GM18519 (cell line): ENCODE data around the gene GPC5.
"Not testable (repeated sequence)": the region's sequence is repeated elsewhere in the genome, so short reads cannot be mapped to it uniquely, and the experiment has no call there.

ENCODE experiments used
- ATAC-seq: cut with Tn5 transposase; IDR thresholded peaks from one replicate; pipeline ENCODE4 v1.9.1; 2021; ENCODE audit warnings: mild to moderate bottlenecking, moderate library complexity; ENCODE audit not compliant: unreplicated experiment, low FRiP score

Gene GPC5

DNA sequence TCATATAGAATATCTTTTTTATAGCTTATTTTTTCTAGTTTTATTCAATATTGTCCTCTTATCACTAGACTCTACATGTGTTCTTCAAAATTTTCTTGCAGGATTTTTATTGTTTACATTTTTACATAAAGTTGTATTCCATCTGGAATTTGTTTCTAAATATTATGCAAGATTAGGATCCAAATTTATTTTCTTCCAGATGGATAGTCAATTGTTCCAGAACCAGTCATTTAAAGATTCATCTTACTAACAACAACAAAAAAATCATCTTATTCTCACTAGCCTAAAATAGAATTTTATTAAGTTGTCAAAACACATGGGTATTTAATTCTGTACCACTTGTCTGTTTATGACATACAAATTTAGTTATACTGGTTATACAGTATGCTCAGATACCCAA is 1437.8 kb downstream of the GPC5 start:
- no peak for ATAC-seq

DNA sequence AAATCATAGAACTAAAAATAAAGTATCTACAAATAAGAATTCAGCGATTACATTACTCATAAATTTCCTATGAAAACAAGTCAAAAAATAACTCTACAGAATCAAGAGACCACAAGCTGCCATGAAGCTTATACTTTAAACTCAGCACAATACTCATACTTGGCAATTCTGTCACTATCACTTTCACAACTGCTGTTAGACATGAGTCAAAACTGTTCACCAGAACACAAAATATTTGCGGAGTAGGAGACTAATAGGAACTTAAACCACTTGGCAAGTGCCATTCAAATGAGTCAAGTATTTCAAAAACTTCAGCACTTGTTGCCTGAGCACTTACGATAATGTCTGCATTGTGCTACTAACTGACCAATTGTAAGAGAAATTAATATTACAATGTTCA is 1440.4 kb downstream of the GPC5 start:
- ATAC-seq = peak; percentile 40

DNA sequence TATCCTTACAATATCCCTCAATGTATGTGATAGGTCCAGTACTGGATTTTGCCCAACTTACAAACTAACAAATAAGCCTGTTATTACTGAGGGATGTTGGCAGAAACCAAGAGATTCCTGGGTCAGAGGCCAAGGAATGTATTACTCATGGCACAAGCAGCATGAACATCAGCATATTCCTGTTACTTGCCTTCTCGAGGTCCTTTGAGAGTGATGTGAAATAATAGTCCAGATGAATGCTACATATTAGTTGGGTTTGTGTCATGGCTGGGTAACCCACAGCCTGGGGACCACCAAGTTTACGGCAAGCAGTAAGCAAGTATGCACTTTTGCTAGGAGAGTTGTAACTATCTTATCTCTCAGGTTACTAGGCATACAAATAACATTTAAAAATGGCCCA is 1443.7 kb downstream of the GPC5 start:
- ATAC-seq = no peak

DNA sequence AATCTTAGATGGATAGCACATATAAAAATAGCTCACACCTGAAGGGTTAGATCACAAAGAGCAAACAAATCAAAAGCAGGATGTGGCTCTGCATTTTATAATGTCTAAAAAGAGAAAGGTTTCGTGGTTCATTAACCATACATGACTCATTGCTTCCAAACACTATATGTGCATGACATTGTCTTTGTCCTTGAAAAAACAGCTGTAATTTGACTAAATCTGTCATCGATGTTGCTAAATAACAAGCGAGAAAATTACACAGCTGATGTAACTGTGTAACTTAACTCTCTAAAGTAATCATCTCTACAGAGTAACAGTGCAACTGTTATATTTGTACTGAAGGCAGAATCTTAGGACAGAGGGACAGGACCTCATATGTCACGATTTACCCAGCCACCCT is 1445.1 kb downstream of the GPC5 start:
- no peak for ATAC-seq

DNA sequence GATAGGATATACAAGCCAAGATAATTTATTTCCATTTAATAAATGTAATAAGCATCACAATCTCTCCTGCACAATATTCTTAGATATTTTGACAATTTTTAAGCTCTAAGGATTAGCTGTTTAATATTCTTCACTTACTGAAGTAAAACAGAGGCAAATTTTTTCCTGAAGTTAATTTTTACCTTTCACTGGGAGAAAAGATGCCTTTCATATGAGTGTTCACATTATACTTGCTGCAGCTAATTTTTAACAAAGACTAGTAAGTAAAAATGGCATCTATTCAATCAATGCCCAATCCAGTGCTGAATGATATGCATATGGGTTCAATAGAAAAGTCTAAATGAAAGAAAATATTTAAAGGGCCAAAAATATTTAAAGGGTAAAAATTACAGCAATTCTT is 1451.0 kb downstream of the GPC5 start:
- no peak for ATAC-seq

DNA sequence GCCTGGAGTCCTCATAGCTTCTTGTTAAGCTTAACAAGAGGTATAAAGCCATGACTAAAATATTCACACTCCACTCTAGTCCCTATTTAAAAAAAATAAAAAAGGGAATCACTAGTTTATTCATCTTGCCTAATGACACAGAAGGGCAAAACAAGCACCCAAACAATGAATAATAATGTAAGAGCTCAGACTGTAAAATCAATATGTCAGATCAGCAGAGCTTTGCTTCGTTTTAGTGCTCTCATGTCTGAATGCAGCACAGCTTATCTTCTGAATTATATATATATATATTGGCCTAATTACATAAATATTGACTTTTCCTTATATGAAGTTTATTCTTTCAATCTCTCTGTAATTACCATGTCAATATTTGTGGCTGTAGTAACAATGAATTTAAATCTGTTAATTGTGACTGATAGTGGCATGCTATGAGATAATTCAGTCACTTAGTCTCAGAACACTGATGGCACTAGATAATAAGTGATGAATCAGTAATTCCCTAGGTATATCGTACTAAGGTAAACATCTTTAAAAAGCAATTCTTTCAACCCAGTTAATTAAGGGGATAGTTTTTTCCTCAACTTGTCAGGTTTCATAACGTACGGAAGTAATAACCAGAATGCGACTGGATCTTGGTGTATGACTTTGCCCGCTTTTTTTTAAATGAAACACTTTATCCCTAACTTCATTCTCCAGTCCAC is 1466.3 kb downstream of the GPC5 start:
- ATAC-seq = no peak

DNA sequence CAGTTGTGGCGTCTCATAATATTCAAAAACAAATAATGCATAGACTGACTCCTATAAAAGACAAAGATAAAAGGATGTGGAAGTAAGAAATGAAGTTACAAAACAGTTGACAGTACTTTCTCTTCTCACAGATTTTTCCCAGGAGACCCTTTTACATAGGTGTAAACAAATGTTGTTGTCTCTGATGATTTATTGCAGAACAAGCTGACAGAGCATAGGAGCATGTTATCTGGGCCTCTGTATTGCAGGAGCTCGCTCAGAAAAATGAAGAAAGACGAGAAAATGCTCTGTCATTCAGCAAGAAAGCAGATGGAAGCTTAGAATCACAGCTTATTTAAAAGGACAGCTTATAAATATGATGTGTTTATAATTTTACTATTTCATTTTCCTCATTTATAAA is 1474.6 kb downstream of the GPC5 start:
- no peak for ATAC-seq

DNA sequence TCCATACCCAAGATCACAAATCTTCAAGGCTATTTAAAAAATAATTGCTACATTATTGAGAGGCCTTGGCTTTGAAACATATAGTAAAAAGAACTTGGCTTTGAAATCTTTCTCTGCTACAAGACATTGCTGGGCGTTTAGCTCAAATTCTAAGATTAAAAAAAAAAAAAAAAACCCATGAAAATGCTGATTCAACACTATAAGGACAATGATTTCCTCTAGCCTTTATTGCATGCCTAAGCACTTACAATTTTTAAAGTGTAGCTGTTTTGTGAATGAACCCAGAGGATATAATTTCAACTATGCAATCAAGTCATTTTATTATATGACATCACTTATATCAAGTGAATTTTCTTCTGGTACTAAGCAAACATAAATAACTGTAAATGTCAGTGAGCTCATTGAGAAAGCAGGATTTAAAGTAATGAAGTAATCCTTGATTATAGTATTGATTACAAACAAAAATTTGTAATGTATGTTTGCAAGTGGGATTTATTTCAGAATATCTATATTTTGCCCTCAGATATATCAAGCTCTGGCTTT is 1488.2 kb downstream of the GPC5 start:
- no peak for ATAC-seq

DNA sequence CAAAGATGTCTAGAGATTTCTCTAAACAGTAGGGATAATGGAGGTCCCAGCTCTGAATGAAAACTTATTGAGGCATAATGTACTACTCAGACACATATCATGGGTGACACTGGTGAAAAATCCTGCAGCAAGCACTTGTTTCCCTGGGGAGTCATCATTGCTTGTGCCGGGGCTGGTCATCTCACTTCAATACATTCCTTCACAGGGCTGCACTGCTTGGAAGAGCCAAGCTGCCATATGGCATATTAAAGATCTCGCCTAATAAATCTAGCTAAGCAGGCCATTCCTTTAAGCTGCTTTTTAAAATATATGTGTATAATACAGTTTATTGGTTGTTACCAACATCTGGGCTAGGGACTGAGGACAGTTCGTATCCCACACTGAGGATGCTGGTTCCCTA is 1496.0 kb downstream of the GPC5 start:
- no peak for ATAC-seq

DNA sequence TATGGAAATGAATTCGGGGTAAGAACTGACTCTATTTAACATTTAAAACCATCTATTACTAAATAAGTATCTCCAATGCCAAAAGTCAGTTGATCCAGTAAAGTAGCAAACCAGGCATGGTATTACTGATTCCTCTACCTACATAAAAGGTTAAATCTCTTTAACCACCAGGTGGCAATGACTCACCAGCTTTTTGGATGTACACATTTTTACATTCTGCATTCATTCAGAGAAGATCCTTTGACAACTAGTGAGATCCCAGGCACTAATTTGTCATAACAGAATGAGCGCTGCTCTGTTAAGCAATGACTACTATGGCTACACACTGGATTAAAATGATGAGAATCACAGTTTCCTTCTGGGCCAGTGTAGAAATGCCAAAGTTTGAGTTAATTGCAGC is 1498.4 kb downstream of the GPC5 start:
- ATAC-seq = no peak

DNA sequence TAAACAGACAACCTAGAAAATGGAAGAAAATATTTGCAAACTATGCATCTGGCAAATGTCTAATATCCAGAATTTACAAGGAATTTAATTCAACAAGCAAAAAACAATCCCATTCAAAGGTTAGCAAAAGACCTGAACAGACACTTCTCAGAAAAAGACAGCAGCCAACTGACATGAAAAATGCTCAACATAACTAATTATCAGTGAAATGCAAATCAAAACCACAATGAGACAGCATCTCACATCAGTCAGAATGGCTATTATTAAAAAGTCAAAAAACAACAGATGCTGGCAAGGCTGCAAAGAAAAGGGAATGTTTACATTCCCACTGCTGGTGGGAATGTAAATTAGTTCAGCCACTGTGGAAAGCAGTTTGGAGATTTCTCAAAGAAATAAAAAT is 1500.5 kb downstream of the GPC5 start:
- ATAC-seq = not testable (repeated sequence)

DNA sequence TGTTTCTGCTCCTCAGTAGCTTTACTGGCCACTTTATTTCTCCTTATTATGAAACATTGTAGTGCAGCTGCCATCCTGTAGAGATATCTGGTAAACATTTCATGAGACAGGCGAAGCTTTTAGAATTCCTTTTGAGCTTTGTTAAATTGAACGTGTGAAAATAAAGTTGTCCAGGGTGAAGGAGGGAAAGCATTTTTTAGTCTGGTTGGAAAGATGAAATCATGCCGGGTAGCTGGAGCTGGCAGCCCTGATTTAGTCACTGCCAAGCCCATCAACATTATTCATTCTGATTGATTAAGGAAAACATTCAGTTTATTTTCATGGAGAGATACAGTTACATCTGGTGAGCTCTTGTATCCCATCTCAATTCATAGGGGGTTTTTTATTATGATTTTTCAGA is 1502.0 kb downstream of the GPC5 start:
- ATAC-seq = no peak

DNA sequence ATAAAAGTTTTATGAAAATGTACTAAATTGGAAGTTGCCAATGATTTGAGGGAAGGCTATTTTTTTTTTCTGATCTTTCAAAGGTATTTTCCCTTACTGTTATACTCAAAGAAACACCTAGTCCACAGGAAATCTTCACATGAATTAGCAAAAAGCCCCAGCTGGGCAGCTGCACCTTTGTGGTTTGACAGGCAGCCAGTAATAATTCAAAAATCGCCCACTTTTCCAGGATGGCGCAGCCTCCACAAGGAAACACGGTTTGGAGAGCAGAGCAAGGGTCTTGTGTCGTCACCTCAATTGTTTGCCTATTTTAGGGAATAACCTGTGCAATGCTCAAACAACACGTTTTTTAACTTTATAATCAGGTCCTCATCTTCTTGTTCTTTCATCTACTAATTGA is 1503.3 kb downstream of the GPC5 start:
- no peak for ATAC-seq

DNA sequence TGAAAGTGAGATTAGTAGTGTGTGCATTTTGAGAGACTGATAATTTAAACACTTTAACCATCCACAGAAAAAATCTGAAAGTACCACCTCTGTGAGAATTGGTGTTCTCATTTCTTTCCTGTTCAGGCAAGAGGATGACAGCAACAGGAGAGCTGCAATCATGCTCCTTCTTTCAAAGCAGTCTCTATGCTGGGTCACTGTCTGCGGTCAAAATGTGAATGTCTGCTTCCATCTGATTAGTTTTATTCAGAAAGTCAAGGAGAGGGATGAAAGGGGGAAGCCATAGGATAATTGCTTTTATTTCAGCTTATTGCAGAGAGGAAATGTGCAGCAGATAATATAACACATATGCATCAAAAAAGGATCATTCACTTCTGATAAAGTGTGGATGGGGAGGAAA is 1514.2 kb downstream of the GPC5 start:
- ATAC-seq = no peak

DNA sequence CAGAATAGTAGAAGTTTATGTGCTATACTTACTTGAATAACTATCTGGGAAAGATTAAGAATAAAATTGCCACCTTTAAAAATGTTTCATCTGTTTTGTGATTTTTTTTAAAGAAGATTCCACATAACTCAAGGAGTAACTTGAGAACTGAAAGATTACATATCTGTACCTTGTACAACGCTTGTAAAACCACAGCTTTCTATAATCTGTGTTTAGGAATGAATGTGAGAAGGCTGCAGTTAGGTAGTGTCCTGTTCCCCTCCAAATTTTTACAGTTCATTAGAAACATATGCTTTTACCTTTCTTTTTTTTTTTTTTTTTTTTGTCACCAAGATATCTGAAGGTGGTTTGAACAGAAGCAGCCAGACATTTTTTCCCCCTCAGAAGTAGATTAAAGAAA is 1515.4 kb downstream of the GPC5 start:
- no peak for ATAC-seq
